Tibial artery (tissue), 4 donors: ENCODE data around the gene AGXT.

ENCODE experiments used
- DNase-seq, 2 donors: peaks; one replicate each; pipeline ENCODE4 v3.0.0-alpha.2; 2019
- H3K27ac ChIP-seq, 2 donors: fragments of 200-600 bp; sonication (generic) in 1 of 2; 1 replicate in 1 of 2; 2 replicates in 1 of 2; pipeline ENCODE4 v1.5.1; 2018 to 2019; ENCODE audit warnings: mild to moderate bottlenecking in 1 of 2
- H3K27me3 ChIP-seq, 2 donors: fragments of 200-600 bp; sonication (generic) in 1 of 2; one replicate each; pipeline versions ENCODE4 v1.5.1 to v1.6.0; 2016 to 2019
- H3K36me3 ChIP-seq, 3 donors: fragments of 200-600 bp; sonication (generic) in 2 of 3; one replicate each; pipeline ENCODE4 v1.5.1; 2016 to 2019; ENCODE audit warnings: mild to moderate bottlenecking in 2 of 3
- H3K4me1 ChIP-seq, 4 donors: fragments of 200-600 bp; sonication (generic) in 2 of 4; 1 replicate in 3 of 4; 2 replicates in 1 of 4; pipeline ENCODE4 v1.5.1; 2016 to 2019
- H3K4me3 ChIP-seq, 2 donors: fragments of 200-600 bp; sonication (generic) in 1 of 2; 1 replicate in 1 of 2; 2 replicates in 1 of 2; pipeline ENCODE4 v1.5.1; 2018 to 2019; ENCODE audit warnings: mild to moderate bottlenecking in 2 of 2
- H3K9me3 ChIP-seq, 3 donors: fragments of 200-600 bp; sonication (generic) in 1 of 3; one replicate each; pipeline ENCODE4 v1.5.1; 2016 to 2019
- CTCF ChIP-seq, 2 experiments: fragments of 200-600 bp in 1 of 2; fragments of 450-650 bp in 1 of 2; IDR thresholded peaks; one replicate each; pipeline ENCODE4 v1.5.1; 2017 to 2019; ENCODE audit warnings: antibody characterized with exemption in 2 of 2, mild to moderate bottlenecking in 1 of 2, moderate library complexity in 1 of 2
- intact Hi-C: fragments of 100-400 bp; cut with DNase I; formaldehyde crosslinking; loops from one replicate; pipeline ENCODE4 v1.15.0; 2023; ENCODE audit warnings: low total_unique reads

The AGXT gene

DNA sequence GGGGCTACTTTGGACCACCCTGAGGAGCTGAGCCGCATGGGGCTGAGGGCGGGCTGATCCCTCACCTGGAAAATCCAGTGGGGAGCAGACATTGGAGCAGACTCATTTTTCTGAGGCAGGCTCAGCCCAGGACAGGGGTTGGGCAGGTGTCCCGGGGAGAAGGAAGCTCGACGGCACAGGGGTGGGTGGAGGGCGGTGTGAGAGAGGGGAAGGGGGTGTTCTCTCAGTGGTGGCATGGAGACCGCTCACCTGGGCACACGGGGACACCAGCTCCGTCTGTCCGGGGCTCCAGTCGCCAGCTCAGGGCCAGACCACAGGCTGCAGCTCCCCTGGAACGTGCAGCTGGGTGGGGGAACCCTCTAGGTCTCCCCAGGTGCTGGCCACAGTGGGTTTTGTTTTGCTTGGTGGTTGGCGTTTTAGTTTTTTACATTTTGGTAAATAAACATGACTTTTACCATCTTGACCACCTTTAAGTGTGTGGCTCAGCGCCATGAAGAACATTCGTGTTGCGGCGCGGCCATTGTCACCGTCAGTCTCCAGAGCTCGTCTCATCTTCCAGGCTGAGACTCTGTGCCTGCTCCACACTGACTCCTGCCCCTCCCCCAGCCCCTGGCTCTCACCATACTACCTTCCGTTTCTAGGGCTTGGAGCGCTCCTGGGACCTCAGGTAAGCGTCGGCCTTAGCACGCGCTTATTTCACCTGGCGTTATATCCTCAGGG lies 31.7 kb downstream of the AGXT start:
- intact Hi-C loops = no loop called here
- no peak for TF ChIP-seq CTCF (IDR thresholded peaks at IDR 0.05)
- no peak overlapping the region for H3K4me3 ChIP-seq

GRCh38 chr2:240901986-240902614 lies 33.5 kb downstream of the AGXT start:
- DNase-seq = no peak
- Histone ChIP-seq H3K27ac (no peak overlapping the region), H3K4me3 (no peak overlapping the region), H3K4me1 (peaks cover 0 to 6% (median 0%) of the 10 kb centered on the region in 4 donors), H3K36me3 (no peaks in the 10 kb centered on the region), H3K9me3 (peaks cover 0 to 4% (median 0%) of the 10 kb centered on the region in 3 donors), H3K27me3 (peaks cover 0 to 59% of the 10 kb centered on the region in 2 donors)
- intact Hi-C loops = no loop called here
- no peak for TF ChIP-seq CTCF (IDR thresholded peaks at IDR 0.05)

More for the DNA sequence above, 31.7 kb downstream of the AGXT start:
- Histone ChIP-seq H3K27ac (no peak overlapping the region), H3K9me3 (peaks cover 0 to 4% (median 0%) of the 10 kb centered on the region in 3 donors), H3K27me3 (peaks cover 0 to 56% of the 10 kb centered on the region in 2 donors), H3K36me3 (no peaks in the 10 kb centered on the region), H3K4me1 (no peaks in the 10 kb centered on the region)
- DNase-seq = no peak

DNA sequence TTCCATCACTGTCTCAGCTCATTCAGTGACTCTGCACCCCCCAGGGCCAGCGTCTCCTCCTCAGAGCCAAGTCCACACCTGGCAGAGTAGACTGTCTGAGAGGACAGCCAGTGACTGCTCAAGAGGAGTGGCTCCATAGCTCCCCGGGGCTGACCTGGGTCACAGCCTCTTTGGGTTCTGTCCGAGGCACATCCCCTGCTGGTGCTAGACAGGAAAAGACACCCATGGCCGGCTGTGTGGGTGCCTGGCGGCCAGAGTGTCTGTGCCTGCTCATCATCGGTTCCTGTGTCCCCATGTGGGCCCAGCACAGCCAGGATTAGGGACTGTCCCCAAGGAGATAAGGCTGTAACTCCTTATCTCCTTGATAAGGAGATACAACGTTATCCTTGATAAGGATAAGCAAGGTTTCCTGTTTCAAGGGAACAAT lies 34.0 kb downstream of the AGXT start:
- no peak for DNase-seq
- no peak for TF ChIP-seq CTCF (IDR thresholded peaks at IDR 0.05)
- no peak overlapping the region for H3K4me3 ChIP-seq
- H3K9me3 ChIP-seq = peaks cover 0 to 4% (median 0%) of the 10 kb centered on the region in 3 donors
- no peak overlapping the region for H3K27ac ChIP-seq
- peaks cover 0 to 6% (median 0%) of the 10 kb centered on the region in 4 donors for H3K4me1 ChIP-seq
- H3K27me3 ChIP-seq = peaks cover 0 to 59% of the 10 kb centered on the region in 2 donors
- H3K36me3 ChIP-seq = no peaks in the 10 kb centered on the region
- intact Hi-C loops = no loop called here

DNA sequence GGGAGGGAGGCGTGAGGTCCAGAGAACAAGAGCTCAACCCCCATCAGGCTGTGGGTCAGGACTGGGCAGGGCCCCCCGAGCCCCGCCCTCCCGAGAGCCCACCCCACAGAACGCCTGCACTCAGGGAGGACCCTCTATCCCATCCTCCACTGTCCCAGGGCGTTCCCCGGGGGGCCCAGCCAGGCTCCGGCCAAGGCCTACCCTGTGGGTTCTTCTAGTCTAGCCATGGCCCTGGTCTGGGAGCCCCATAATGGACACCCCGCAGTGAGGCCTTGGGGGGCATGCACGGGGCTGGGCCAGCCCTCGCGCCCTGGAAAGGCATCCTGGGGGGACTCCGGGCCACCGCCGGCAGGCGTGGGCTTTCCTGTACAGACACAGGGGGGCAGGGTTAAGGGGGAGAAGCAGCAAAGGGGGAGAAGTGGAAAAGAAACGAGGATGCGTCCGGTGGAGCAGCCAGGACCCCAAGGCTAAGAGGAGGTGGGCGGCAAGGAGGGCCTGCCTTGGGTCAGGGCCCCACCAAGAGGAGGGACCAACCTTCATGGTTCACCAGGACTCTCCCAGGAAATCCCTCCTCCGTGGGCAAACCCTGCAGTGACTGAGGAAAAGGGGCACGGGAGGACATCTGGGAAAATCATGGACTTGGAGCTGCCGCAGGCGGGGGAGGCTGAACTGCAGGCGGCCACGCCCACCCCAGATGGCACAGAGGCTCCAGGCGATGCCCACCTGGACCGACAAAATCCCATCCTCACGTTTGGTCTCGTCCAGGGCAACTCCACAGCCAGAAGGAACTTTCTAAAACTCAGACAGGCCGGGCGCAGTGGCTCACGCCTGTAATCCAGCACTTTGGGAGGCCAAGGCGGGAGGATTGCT lies 34.8 kb downstream of the AGXT start:
- peaks cover 0 to 6% (median 0%) of the 10 kb centered on the region in 4 donors for H3K4me1 ChIP-seq
- no peaks in the 10 kb centered on the region for H3K36me3 ChIP-seq
- no peak overlapping the region for H3K4me3 ChIP-seq
- DNase-seq = no peak
- H3K27me3 ChIP-seq = peaks cover 0 to 58% of the 10 kb centered on the region in 2 donors
- intact Hi-C loops = no loop called here
- no peak for TF ChIP-seq CTCF (IDR thresholded peaks at IDR 0.05)
- H3K27ac ChIP-seq = no peak overlapping the region
- peaks cover 0 to 4% (median 0%) of the 10 kb centered on the region in 3 donors for H3K9me3 ChIP-seq
